Activated CD4-positive, CD25-positive, alpha-beta regulatory T cell treated with anti-CD3 and anti-CD28 coated beads, Interleukin-2, amount 50 U/mL, for 24 hours (primary cell): Measurements from ENCODE around the gene GPC3.
"Not testable (repeated sequence)": the region's sequence is repeated elsewhere in the genome, so short reads cannot be mapped to it uniquely, and the experiment has no call there.

Experiments used
- ATAC-seq, 2 donors: fragments of 150-1000 bp; cut with Tn5 transposase; one replicate each; pipeline ENCODE4 v1.10.0; 2021; ENCODE audit warnings: mild to moderate bottlenecking in 1 of 2, moderate library complexity in 1 of 2

Gene GPC3

DNA sequence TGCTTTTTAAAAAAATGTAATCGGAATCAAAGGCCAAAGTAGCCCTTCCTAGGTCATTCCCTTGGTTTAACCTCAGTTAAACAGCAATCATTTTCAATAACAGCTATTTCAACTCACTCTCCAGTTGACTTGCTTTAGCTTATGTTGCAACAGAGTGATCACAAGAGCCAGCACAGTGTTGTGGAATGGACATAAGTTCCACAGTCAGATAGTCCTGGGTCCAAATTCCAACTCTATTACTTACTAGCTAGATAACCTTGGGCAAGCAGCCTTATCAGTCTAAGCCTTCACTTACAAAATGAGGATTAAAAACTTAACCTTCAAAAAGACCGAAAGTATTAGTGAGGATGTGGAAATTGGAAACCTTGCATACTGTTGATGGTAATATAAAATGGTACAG, 9.2 kb upstream of the GPC3 start:
- no peak for ATAC-seq

GRCh38 chrX:133992882-133993281, 7.5 kb upstream of the GPC3 start:
- no peak for ATAC-seq

DNA sequence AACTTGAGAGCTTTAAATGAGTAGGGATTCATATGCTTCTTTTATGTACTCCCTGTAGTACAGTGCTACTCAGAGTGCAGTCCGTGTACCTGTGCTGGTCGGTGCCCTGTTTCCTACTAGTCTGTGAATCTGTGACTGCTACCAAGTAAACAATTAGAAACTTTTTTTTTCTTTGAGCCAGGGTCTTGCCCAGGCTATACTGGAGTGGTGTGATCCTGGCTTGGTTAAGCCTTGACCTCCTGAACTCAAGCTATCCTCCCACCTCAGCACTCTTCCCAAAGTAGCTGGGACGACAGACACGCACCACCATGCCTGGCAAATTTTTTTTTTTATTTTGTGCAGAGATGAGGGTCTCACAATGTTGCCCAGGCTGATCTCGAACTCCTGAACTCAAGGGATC, 6.4 kb upstream of the GPC3 start:
- ATAC-seq = no peak

DNA sequence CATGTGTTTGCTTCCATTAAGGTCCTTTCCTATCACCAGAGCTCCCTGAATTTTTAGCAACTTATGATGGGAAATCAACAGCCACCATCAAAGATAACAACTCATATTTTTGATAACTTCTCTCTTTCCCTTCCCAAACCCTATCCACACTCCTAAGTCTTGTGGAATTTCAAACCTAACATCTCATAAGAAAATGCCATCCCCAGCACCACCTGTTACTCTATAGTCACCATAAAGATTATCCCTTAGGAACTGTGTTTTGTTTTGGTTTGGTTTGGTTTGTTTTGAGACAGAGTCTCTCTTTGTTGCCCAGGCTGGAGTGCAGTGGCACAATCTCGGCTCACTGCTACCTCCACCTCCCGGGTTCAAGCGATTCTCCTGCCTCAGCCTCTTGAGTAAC, 5.7 kb upstream of the GPC3 start:
- not testable (repeated sequence) for ATAC-seq

DNA sequence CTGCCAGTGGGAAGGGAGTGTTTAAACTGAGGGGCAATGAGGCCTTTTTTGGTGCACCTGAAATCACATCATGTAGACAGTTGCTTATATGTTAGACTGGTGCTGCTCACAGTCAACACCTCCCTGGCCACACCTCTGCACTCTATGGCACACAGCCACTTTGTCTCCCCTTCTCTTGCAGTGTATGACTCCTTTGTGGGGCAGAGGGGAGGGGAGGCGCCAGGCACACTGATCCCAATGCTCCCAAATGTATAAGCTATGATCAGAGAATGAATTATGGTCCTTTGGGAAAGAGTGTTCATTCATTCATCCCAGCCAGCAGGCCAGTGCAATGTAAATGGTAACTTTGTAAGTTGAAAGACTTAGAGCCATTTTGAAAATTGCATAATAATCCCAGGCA, 4.6 kb upstream of the GPC3 start:
- no peak for ATAC-seq

DNA sequence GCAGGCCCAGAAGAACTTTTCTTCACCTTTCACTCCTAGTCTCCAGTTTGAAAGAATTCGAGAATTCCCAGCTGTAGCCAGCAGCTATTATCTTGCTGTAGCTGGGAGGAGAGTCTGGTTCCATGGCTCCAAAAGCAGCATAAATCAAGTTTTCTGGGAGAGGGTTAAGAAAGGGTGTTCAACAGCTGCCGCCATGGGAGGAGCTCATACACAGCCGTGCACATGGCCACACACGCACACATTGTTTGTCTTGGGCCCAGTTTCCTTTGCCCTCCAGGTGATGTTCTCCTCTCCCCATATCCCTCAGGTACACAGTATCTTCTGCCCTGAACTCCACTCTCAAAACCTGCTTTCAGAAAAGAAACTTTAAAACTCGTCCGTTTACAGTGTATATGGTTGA, 4.1 kb upstream of the GPC3 start:
- no peak for ATAC-seq

GRCh38 chrX:133988010-133988409, 2.6 kb upstream of the GPC3 start:
- no peak for ATAC-seq

DNA sequence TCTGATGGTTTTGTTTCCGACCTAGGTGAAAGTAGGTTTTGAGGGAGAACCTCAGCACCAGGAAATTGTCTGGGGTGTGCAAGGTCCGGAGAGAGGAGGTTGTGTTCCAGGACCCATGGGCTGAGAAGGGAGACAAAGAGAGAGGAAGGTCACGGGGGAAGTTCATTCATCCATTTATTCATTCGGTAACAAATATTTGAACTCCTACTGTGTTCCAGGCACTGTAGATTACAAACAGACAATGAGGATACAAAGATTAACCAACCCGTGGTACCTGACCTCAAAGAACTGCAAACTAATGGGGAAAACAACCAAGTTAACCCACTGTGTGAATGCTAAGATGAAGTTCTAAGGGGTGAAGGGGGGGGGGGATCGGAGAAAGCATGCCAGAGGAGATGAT, 1.8 kb upstream of the GPC3 start:
- ATAC-seq = no peak

DNA sequence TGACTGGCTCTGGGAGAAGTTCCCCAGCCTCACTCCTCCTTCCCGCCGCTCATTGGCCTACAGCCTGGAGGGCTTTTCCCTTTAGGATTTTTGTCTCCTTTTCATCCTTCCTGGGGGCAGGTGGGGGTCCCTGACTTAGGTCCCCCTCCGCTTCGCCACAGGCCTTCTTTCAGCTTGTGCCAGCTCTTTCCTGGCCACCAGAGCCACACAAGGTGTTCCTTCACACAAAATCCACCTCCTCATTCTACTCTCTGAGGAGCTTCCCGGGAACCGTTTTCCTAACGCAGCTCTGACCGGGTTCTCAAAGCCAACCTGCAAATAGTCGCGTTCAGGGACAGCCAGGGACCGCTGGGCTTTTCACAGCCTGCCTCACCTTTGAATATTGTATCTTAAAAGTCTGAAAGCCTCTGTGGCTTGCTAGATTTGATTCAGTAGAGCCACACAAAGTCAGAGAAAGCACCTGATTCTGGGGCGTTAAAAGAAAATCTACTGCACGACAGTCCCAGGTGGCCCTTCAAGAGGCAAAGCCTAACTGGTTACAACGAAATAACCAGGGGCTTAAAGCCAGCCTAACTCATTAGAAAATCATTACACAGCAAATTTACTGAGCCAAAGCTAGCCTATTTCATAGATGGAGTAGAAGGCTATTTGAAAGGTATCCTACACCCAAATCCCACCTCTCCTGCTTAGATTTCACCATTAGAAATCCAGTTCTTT, 731 bp upstream of the GPC3 start:
- ATAC-seq = no peak

- ATAC-seq = no peak
Observed at GRCh38 chrX:133984857-133985163, 584 bp downstream of the GPC3 start.

GRCh38 chrX:133983974-133984845, 1.2 kb downstream of the GPC3 start:
- ATAC-seq = no peak

DNA sequence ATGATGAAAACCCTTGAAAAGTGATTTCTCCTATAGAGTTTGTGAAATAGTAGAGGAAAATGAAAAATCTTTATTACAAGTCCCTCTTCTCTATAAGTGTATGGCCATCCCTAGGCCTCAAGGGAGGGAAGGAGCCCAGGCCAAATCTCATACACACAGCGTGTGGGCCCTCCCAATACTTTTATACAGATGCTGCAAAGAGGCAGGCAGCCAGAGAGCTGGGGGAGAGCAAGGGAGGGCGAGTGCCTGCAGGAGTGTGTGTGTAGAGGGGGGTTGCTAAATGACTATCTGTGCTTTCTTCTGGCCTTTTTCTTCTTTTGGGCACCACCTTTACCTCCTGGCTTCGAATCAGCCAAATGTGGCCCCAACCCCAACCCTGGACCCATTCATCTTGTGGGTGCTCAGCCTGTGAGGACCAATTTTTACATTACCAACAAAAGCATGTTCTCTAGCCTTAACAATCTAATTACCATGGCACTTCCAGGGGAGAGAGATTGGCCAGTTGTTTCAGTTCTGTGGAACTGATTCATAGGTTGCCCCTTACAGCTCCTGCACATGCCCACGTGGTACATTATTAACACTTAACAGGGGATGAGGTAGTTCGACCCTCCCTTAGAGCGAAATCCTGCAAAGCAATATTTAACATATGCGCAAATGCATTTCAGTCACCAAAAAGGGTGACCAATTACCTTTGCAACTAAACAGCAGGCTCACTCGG, 2.0 kb downstream of the GPC3 start:
- ATAC-seq = no peak

- ATAC-seq = no peak
Observed at GRCh38 chrX:133981924-133982323, 3.5 kb downstream of the GPC3 start.

- no peak for ATAC-seq
Observed at GRCh38 chrX:133980832-133981588, 4.4 kb downstream of the GPC3 start.

DNA sequence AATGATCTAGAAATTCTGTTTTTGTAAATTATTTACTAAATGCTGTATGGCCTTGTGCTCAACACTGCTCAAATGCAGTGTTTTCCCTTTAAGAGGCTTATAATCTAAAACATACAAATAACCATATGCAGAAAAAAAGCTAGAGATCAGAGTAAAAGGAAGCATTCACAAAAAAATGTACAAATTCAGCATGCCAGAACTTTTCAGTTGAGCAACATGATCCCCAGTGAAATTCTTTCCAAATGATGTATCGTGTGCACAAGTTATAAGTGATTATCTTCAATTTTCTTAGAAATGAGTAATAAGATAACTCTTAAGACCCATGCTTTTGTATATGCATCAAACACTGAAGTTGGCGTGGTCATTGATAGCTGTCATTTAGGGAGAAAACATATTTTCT, 5.0 kb downstream of the GPC3 start:
- ATAC-seq = no peak

DNA sequence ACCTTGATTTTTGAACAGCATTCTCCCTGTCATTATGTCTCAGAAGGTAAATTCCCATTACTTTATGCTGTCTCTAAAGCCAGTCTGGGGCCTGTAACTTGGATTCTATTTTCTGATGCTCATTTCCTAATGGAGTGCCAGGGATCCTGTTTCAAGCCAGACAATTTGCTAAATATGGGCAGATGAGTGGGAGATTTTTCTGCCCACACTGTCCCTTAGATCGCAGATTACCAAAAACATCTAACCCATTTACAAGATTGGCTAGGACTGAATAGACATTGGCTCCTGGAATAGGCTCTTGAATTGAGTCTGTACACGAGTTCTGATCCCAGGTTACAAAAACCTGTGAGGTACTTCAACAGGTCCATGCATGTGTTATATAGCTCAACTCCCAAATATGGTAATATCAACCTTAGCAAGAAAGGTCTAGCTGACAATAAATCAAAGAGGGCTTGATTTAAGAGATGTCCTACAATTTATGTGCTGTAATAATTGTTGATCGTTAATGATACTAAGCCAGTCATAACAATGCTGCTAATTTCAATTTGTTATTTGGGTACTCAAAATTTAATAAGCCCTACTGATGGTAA, 5.7 kb downstream of the GPC3 start:
- no peak for ATAC-seq

DNA sequence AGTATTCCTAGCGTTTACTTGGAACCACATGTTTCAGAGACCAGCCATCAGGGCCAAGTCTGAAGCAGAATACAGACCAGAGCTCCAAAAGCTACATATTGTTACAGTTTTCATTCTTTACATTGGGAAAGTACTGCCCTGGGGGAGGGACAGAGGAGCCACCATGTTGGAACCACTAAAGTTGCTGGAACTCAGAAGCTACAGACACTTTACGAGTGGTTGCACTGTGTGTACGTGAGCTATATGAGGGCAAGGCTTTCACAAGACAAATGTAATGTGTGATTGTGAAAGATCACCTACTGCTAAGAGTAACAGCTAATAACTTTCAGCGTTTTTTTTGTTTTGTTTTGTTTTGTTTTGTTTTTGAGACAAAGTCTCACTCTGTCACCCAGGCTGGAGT, 11.7 kb downstream of the GPC3 start:
- ATAC-seq = no peak

DNA sequence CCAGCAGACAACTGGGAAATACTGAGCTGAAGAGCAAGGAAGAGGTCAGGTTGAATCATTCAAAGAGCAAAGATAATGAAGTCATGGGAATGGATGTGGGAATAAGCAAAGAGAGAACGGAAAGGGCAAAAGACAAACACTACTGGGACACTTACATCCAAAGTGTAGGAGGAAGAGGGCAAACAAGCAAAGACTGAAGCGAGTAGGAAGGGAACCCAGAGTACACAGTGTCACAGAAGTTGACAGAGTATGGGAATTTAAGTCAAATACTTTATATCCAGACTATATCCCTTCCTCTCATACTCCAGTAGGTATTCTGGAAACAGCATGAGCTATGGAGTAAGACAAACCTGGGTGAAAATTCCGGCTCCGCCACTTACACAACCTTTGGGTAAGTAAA, 12.5 kb downstream of the GPC3 start:
- ATAC-seq = no peak

GRCh38 chrX:133971586-133971985, 13.8 kb downstream of the GPC3 start:
- no peak for ATAC-seq

GRCh38 chrX:133970076-133970475, 15.3 kb downstream of the GPC3 start:
- ATAC-seq = no peak

DNA sequence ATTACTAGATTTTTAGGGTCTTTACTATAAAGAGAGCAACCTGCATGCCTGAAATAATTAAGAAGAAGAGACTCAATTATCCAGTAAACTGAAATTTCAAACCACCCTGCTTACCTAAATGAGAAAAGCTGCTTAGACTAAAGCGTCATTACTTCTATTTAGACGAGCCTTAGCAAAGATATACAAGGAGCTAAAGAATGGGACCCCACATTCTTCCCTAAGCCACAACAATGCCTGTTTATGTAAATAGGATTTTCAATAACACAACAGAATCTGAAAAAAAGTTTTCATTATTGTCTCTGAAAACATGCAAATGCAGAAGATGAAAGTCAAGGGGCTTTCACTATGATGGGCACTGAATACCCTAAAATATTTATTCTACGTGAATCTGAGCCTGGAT, 16.2 kb downstream of the GPC3 start:
- ATAC-seq = no peak

GRCh38 chrX:133968109-133968508, 17.3 kb downstream of the GPC3 start:
- no peak for ATAC-seq

DNA sequence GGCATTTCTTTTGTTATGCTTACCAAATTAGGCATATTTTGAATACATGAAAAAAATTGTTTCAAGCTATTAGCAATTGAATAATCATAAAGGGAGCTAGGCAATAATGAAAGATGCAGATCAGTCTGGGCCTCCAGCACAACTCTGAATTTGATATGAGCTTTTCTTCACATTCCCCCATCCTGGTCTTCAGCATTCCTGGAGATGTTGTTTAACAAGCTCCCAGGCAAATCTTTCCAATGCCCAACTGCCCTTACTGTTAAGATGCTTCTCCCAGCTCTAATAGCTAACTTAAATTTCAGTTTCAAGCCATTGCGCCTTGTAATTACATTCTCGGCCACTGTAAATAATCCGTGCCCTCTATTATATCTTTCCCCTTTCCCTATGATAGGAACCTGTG, 19.2 kb downstream of the GPC3 start:
- no peak for ATAC-seq
